Body of pancreas (tissue), 4 donors: ENCODE measurements around the gene NDEL1. TPM values are rescaled to one million over a fixed set of nuclear protein-coding genes. Genes with fewer than 3 reads are reported as not detected.

ENCODE experiments used
- ATAC-seq: fragments of 150-250 bp; one replicate; pipeline ENCODE4 v1.9.1; 2016
- DNase-seq, 4 donors: peaks; one replicate each; pipeline ENCODE4 v3.0.0-alpha.2; 2019
- H3K27ac ChIP-seq, 4 donors: fragments of 200-600 bp; sonication (generic); 1 replicate in 3 of 4; 2 replicates in 1 of 4; pipeline versions ENCODE4 v1.5.1 to v1.6.1; 2016 to 2019; ENCODE audit warnings: mild to moderate bottlenecking in 1 of 4, mixed read lengths in 1 of 4, moderate library complexity in 1 of 4
- H3K27me3 ChIP-seq, 2 donors: fragments of 200-600 bp; sonication (generic); one replicate each; pipeline ENCODE4 v1.6.0; 2016; ENCODE audit warnings: mild to moderate bottlenecking in 1 of 2
- H3K36me3 ChIP-seq, 2 donors: fragments of 200-600 bp; sonication (generic); replicated peaks in 1 of 2; 2 replicates each; pipeline ENCODE4 v1.5.1; 2016; ENCODE audit warnings: low read depth in 2 of 2; ENCODE audit not compliant: insufficient read depth in 1 of 2
- H3K4me1 ChIP-seq: fragments of 200-600 bp; sonication (generic); one replicate; pipeline ENCODE4 v1.6.0; 2016
- H3K4me3 ChIP-seq, 2 donors: fragments of 200-600 bp; sonication (generic); 1 replicate in 1 of 2; 2 replicates in 1 of 2; pipeline ENCODE4 v1.5.1; 2016 to 2019
- H3K9me3 ChIP-seq, 3 donors: fragments of 200-600 bp; sonication (generic); 1 replicate in 2 of 3; 2 replicates in 1 of 3; pipeline ENCODE4 v1.5.1; 2016
- POLR2A ChIP-seq, 3 donors: fragments of 450-650 bp; IDR thresholded peaks; one replicate each; pipeline ENCODE4 v1.6.1; 2016; ENCODE audit warnings: antibody characterized with exemption in 3 of 3, mild to moderate bottlenecking in 2 of 3
- WGBS, 2 donors: methylation state at CpG; one replicate each; pipeline ENCODE4 v1.1.5; 2017; 5-methylcytosine and 5-hydroxymethylcytosine counted together
- intact Hi-C: fragments of 100-400 bp; cut with DNase I; formaldehyde crosslinking; loops from one replicate; pipeline ENCODE4 v1.15.1; 2023
- total RNA-seq, 2 donors: library from RNA; depleted of rRNA; stranded (reverse); fragments of >200 nt; gene quantifications; one replicate each; pipeline ENCODE4 v1.1.0, GENCODE V29; 2016
- TF ChIP-seq, protein P1 (sequence below), 7 experiments: fragments of 450-650 bp in 4 of 7; fragments of 200-600 bp in 3 of 7; sonication (generic) in 3 of 7; IDR thresholded peaks; one replicate each; pipeline ENCODE4 v1.5.1; 2016 to 2019; ENCODE audit warnings: antibody characterized with exemption in 7 of 7

The NDEL1 gene
- total RNA-seq, 2 donors from 2014 or later: 26.2 to 39.6 TPM

GRCh38 chr17:8430966-8431365 lies 4.7 kb upstream of the NDEL1 start:
- Histone ChIP-seq H3K27me3 (no peaks in the 10 kb centered on the region), H3K4me1 (no peaks in the 10 kb centered on the region), H3K4me3 (no peak overlapping the region), H3K27ac (no peak overlapping the region), H3K9me3 (no peaks in the 10 kb centered on the region), H3K36me3 (no peaks in the 10 kb centered on the region)
- intact Hi-C loops: no loop called here
- peak in 3 of 4 donors; percentile 10 to 34 (median 17) for DNase-seq
- 72 to 73% methylated on average over 3 to 7 of the region's 7 CpGs for WGBS, 2 donors
- ATAC-seq: no peak
- TF ChIP-seq, protein P1, sequence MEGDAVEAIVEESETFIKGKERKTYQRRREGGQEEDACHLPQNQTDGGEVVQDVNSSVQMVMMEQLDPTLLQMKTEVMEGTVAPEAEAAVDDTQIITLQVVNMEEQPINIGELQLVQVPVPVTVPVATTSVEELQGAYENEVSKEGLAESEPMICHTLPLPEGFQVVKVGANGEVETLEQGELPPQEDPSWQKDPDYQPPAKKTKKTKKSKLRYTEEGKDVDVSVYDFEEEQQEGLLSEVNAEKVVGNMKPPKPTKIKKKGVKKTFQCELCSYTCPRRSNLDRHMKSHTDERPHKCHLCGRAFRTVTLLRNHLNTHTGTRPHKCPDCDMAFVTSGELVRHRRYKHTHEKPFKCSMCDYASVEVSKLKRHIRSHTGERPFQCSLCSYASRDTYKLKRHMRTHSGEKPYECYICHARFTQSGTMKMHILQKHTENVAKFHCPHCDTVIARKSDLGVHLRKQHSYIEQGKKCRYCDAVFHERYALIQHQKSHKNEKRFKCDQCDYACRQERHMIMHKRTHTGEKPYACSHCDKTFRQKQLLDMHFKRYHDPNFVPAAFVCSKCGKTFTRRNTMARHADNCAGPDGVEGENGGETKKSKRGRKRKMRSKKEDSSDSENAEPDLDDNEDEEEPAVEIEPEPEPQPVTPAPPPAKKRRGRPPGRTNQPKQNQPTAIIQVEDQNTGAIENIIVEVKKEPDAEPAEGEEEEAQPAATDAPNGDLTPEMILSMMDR (IDR thresholded peaks at IDR 0.05): no peak
- no peak for TF ChIP-seq POLR2A (IDR thresholded peaks at IDR 0.05)

GRCh38 chr17:8436169-8436843 lies 622 bp downstream of the NDEL1 start:
- TF ChIP-seq, protein P1 (IDR thresholded peaks at IDR 0.05): peak in 1 of 7 experiments; percentile 23
- peak in 1 of 3 donors; percentile 31 for TF ChIP-seq POLR2A (IDR thresholded peaks at IDR 0.05)
- Histone ChIP-seq H3K4me3 (peak overlapping the region; percentile 55 to 81), H3K27ac (peak overlapping the region; percentile 99 to 100 (median 100)), H3K4me1 (peaks cover 4% of the 10 kb centered on the region), H3K36me3 (peaks cover 0 to 1% of the 10 kb centered on the region in 2 donors), H3K27me3 (no peaks in the 10 kb centered on the region), H3K9me3 (no peaks in the 10 kb centered on the region)
- ATAC-seq (peak; percentile 75), DNase-seq (peak; percentile 66 to 74 (median 71))
- intact Hi-C loops: no loop called here
- 0% methylated on average over 26 to 40 of the region's 43 CpGs for WGBS, 2 donors

DNA sequence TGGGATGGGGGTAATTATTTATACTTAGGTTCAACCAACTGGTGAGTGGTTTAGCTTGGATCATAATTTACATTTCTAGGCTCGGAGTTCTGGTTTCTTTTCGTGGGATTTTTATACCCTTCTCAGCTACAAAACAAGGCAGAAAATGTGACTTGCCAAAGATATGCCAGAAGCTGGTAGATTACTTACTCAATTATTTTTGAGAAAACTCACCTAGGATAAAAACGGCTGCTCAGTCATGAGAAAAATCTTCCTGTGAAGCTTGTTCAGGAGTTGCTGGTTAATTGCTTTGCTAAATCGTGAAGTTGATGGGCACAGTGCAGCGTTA lies 1.1 kb downstream of the NDEL1 start:
- WGBS, 2 donors: 10 to 20% methylated on average over 5 of the region's 5 CpGs
- Histone ChIP-seq H3K27ac (peak overlapping the region; percentile 99 to 100 (median 100)), H3K4me3 (peak overlapping the region in 1 of 2 donors; percentile 55), H3K27me3 (no peaks in the 10 kb centered on the region), H3K9me3 (no peaks in the 10 kb centered on the region), H3K36me3 (peaks cover 0 to 1% of the 10 kb centered on the region in 2 donors), H3K4me1 (peaks cover 4% of the 10 kb centered on the region)
- DNase-seq: no peak
- intact Hi-C loops: no loop called here
- TF ChIP-seq, protein P1 (IDR thresholded peaks at IDR 0.05): no peak
- TF ChIP-seq POLR2A (IDR thresholded peaks at IDR 0.05): no peak
- ATAC-seq: no peak

GRCh38 chr17:8438441-8438840 lies 2.8 kb downstream of the NDEL1 start:
- WGBS, 2 donors: 90 to 94% methylated on average over 5 of the region's 5 CpGs
- TF ChIP-seq, protein P1 (IDR thresholded peaks at IDR 0.05): no peak
- TF ChIP-seq POLR2A (IDR thresholded peaks at IDR 0.05): no peak
- no peak for ATAC-seq
- DNase-seq: no peak
- H3K4me3 ChIP-seq: no peak overlapping the region
- H3K9me3 ChIP-seq: no peaks in the 10 kb centered on the region
- peaks cover 4% of the 10 kb centered on the region for H3K4me1 ChIP-seq
- intact Hi-C loops: no loop called here
- no peak overlapping the region for H3K27ac ChIP-seq
- peaks cover 0 to 1% of the 10 kb centered on the region in 2 donors for H3K36me3 ChIP-seq
- no peaks in the 10 kb centered on the region for H3K27me3 ChIP-seq

GRCh38 chr17:8439681-8440080 lies 4.0 kb downstream of the NDEL1 start:
- intact Hi-C loops: no loop called here

More at GRCh38 chr17:8439681-8440080, 4.0 kb downstream of the NDEL1 start:
- no peak for ATAC-seq
- no peaks in the 10 kb centered on the region for H3K9me3 ChIP-seq
- H3K4me1 ChIP-seq: peaks cover 4% of the 10 kb centered on the region
- 96 to 99% methylated on average over 3 of the region's 3 CpGs for WGBS, 2 donors
- DNase-seq: no peak
- TF ChIP-seq, protein P1 (IDR thresholded peaks at IDR 0.05): no peak
- no peak for TF ChIP-seq POLR2A (IDR thresholded peaks at IDR 0.05)
- H3K27me3 ChIP-seq: no peaks in the 10 kb centered on the region
- peaks cover 0 to 4% of the 10 kb centered on the region in 2 donors for H3K36me3 ChIP-seq
- no peak overlapping the region for H3K4me3 ChIP-seq
- H3K27ac ChIP-seq: no peak overlapping the region
